GM12891 (cell line): ENCODE data around the gene PDCD2L. TPM values are rescaled to one million over a fixed set of nuclear protein-coding genes. Genes with fewer than 3 reads are reported as not detected.

Experiments used
- DNase-seq: peaks from one replicate; pipeline ENCODE4 v3.0.0; 2011; ENCODE audit warnings: low spot score; ENCODE audit not compliant: insufficient read length
- FAIRE-seq: peaks from 2 replicates; lab custom pipeline; 2011; peaks lifted over from hg19 to GRCh38; lab: Jason Lieb, UNC
- PAX5 ChIP-seq: IDR thresholded peaks from 2 replicates; pipeline ENCODE4 v1.6.1; 2011; ENCODE audit warnings: low read length, moderate library complexity, mild to moderate bottlenecking; ENCODE audit not compliant: insufficient read depth, severe bottlenecking
- POLR2A ChIP-seq: IDR thresholded peaks from 2 replicates; pipeline ENCODE4 v1.6.1; 2011; ENCODE audit warnings: low read depth, low read length, control low read depth
- POLR2AphosphoS5 ChIP-seq: IDR thresholded peaks from 2 replicates; pipeline ENCODE4 v1.6.1; 2011; ENCODE audit warnings: low read depth, low read length, control low read depth
- POU2F2 ChIP-seq: IDR thresholded peaks from 2 replicates; pipeline ENCODE4 v1.6.1; 2011; ENCODE audit warnings: low read depth, mild to moderate bottlenecking, control low read depth, low read length, moderate library complexity
- SPI1 ChIP-seq: IDR thresholded peaks from 2 replicates; pipeline ENCODE4 v1.6.1; 2011; ENCODE audit warnings: low read depth, low read length, control low read depth
- TAF1 ChIP-seq: IDR thresholded peaks from 2 replicates; pipeline ENCODE4 v1.6.1; 2011; ENCODE audit warnings: low read depth, low read length, control low read depth
- polyA plus RNA-seq: library from polyadenylated mRNA; unstranded; fragments of >200 nt; gene quantifications from one replicate; pipeline ENCODE4 v1.2.1, GENCODE V29; 2012; ENCODE audit warnings: low read depth, missing spikeins, inconsistent platforms; ENCODE audit not compliant: missing spikeins

PDCD2L gene, protein sequence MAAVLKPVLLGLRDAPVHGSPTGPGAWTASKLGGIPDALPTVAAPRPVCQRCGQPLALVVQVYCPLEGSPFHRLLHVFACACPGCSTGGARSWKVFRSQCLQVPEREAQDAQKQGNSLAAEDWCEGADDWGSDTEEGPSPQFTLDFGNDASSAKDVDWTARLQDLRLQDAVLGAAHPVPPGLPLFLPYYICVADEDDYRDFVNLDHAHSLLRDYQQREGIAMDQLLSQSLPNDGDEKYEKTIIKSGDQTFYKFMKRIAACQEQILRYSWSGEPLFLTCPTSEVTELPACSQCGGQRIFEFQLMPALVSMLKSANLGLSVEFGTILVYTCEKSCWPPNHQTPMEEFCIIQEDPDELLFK
- polyA plus RNA-seq: 19.5 TPM

DNA sequence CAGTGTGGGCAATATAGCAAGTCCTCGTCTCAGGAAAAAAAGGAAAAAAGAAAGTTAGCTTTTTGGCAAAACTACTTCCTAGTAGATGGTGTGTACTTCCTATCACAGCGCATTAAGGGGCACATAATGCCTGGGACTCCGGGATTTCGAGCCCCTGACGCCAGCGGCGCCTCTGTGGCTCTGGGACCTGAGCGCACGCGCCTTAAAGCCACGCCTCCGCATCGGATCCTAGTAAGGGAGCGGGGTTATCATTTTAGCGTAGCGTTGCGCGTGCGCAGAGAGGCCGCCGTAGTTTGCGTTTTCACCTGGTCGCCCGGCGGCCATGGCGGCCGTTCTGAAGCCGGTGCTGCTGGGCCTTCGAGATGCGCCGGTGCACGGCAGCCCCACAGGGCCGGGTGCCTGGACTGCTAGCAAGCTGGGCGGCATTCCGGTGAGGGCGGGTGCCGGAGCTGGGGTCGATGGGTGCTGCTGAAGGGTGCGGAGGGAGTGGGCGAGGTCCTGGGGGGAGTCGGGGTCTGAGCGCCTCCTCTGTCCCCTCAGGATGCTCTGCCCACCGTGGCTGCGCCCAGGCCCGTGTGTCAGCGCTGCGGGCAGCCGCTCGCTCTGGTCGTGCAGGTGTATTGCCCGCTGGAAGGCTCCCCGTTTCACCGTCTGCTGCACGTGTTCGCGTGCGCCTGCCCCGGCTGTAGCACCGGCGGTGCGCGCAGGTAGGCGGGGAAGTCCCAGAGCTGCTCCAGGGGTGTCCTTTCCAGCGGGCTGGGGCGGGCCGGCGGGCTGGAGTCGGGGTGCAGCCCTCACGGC, at the start of gene PDCD2L:
TSS of gene PDCD2L (plus strand) at position 291 of the 801 bp plus-strand sequence. CDS start at position 323, 32 bp downstream.
- TF ChIP-seq PAX5 (no peak), POLR2A (peak; percentile 75), TAF1 (peak; percentile 33; the same call in 1 of the 2 replicates), POU2F2 (peak; percentile 20; the same call in 1 of the 2 replicates), POLR2AphosphoS5 (peak; percentile 88)
- DNase-seq (peak; percentile 96), FAIRE-seq (peak; percentile 96)

GRCh38 chr19:34355201-34355600, 49.0 kb upstream of the PDCD2L start:
- DNase-seq (no peak), FAIRE-seq (no peak)
- TF ChIP-seq POLR2A (no peak), POU2F2 (no peak), POLR2AphosphoS5 (no peak), TAF1 (no peak), PAX5 (no peak), SPI1 (no peak)

GRCh38 chr19:34356875-34357274, 47.3 kb upstream of the PDCD2L start:
- no peak for TF ChIP-seq POLR2AphosphoS5
- TF ChIP-seq POU2F2: no peak
- TF ChIP-seq TAF1: no peak
- no peak for TF ChIP-seq PAX5
- no peak for TF ChIP-seq POLR2A
- no peak for TF ChIP-seq SPI1
- FAIRE-seq: no peak

GRCh38 chr19:34357431-34357830, 46.8 kb upstream of the PDCD2L start:
- TF ChIP-seq POU2F2: no peak
- TF ChIP-seq POLR2AphosphoS5: no peak
- TF ChIP-seq PAX5: no peak
- no peak for TF ChIP-seq POLR2A
- no peak for TF ChIP-seq TAF1
- TF ChIP-seq SPI1: no peak

More at GRCh38 chr19:34356875-34357274, 47.3 kb upstream of the PDCD2L start:
- no peak for DNase-seq

GRCh38 chr19:34359140-34359953, 44.9 kb upstream of the PDCD2L start:
- peak; percentile 95 for DNase-seq
- FAIRE-seq: peak; percentile 100
- TF ChIP-seq POU2F2: 0 out of 2 replicates have a peak, but pooled peaks have one; percentile 9
- no peak for TF ChIP-seq PAX5
- TF ChIP-seq SPI1: no peak
- no peak; the same call in 1 of the 2 replicates for TF ChIP-seq POLR2A
- TF ChIP-seq POLR2AphosphoS5: no peak
- TF ChIP-seq TAF1: peak; percentile 26; the same call in 1 of the 2 replicates

More at GRCh38 chr19:34357431-34357830, 46.8 kb upstream of the PDCD2L start:
- FAIRE-seq (no peak), DNase-seq (no peak)

DNA sequence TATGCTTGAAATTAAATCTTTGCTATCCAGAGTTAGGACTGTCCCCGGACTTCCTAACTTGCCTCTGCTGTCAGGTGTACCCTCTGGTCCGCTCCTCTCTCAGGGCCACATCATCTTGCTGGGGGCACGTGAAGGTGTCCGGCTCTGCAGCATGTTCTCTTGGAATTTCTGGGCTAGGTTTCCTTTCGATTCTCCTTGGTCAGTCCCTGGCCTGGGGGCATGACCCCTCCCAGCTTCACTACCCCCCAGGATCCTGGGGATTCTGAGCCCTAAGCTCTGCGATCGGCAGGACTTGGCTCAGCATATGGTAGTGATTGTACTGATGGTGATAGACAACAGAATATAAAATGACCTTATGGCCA, 44.3 kb upstream of the PDCD2L start:
- DNase-seq: no peak
- TF ChIP-seq POLR2AphosphoS5 (no peak), PAX5 (no peak), SPI1 (no peak), POU2F2 (no peak), POLR2A (no peak), TAF1 (no peak)
- no peak for FAIRE-seq

DNA sequence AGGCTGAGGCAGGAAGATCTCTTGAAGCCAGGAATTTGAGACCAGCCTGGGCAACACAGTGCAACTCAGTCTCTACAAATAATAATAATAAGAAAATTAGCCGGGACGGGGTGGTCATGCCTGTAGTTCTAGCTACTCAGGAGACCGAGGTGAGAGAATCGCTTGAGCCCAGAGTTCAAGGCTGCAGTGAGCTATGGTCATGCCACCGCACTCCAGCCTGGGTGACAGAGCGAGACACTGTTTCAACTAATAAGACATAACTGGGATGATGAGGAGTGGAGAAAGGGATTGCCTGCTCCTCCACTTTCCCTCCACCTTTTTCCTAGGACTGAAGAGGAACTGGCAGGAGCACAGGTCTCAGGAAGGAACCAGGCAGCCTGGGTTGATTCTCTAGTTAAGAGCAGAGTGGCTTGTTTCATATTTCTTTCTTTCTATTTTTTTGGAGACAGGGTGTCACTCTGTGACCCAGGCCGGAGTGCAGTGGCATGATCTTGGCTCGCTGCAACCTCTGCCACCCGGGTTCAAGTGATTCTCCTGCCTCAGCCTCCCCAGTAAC, 43.8 kb upstream of the PDCD2L start:
- DNase-seq: no peak
- no peak for FAIRE-seq
- TF ChIP-seq POLR2A: no peak
- no peak for TF ChIP-seq POU2F2
- TF ChIP-seq POLR2AphosphoS5: no peak
- TF ChIP-seq SPI1: no peak
- TF ChIP-seq PAX5: no peak
- no peak for TF ChIP-seq TAF1

- no peak for FAIRE-seq
- DNase-seq: no peak
- no peak for TF ChIP-seq POU2F2
- TF ChIP-seq PAX5: no peak
These were observed 41.5 kb upstream of the PDCD2L start for GRCh38 chr19:34362679-34363069.
